DOHH2 (cell line): ENCODE measurements around the gene CNTN4.

Source experiments
- EZH2phosphoT487 ChIP-seq: fragments of 200-600 bp; sonication (generic); IDR thresholded peaks from 2 replicates; pipeline ENCODE4 v1.6.1; 2017; ENCODE audit warnings: borderline replicate concordance, mild to moderate bottlenecking, antibody characterized with exemption, low read length, moderate library complexity, mixed read lengths
- TF ChIP-seq, protein P1 (sequence below): fragments of 200-600 bp; sonication (generic); IDR thresholded peaks from one replicate; pipeline ENCODE4 v1.5.1; 2014; ENCODE audit warnings: antibody characterized with exemption, mild to moderate bottlenecking, low read depth, low read length; ENCODE audit not compliant: poor library complexity, severe bottlenecking

DNA sequence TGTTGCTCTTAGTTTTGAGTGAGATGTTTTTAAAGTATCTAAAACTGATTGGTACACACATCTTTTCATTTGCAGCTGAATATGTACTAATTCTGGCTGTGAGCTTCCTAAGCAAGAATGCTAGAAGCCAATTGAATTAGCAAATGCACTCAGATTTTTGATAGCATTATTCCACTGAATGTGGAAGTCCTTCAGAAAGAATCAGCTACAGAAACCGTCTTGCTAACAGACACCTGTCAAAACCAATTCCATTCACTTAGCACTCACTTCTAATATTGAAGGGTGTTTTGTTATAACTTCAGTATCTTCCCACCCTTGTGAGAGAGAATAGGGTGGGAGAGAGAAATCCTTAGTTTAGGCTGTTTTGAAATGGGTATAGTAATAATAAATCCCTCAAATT lies 693.8 kb downstream of the CNTN4 start:
- TF ChIP-seq, protein P1, sequence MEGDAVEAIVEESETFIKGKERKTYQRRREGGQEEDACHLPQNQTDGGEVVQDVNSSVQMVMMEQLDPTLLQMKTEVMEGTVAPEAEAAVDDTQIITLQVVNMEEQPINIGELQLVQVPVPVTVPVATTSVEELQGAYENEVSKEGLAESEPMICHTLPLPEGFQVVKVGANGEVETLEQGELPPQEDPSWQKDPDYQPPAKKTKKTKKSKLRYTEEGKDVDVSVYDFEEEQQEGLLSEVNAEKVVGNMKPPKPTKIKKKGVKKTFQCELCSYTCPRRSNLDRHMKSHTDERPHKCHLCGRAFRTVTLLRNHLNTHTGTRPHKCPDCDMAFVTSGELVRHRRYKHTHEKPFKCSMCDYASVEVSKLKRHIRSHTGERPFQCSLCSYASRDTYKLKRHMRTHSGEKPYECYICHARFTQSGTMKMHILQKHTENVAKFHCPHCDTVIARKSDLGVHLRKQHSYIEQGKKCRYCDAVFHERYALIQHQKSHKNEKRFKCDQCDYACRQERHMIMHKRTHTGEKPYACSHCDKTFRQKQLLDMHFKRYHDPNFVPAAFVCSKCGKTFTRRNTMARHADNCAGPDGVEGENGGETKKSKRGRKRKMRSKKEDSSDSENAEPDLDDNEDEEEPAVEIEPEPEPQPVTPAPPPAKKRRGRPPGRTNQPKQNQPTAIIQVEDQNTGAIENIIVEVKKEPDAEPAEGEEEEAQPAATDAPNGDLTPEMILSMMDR, result no peak
- TF ChIP-seq EZH2phosphoT487, result no peak
